ENCODE measurements around the gene EZR.
"Not testable (repeated sequence)": the region's sequence is repeated elsewhere in the genome, so short reads cannot be mapped to it uniquely, and the experiment has no call there.

Gene EZR

GRCh38 chr6:158826819-158827501, 7.8 kb upstream of the EZR start:
- in situ Hi-C loops (cut with MboI; ENCODE audit: low sequenced_read_pairs, unreplicated experiment), result no loop called here
- peak; percentile 52 for DNase-seq (ENCODE audit: low spot score)
- TF ChIP-seq CTCF (IDR thresholded peaks at IDR 0.05; ENCODE audit: borderline replicate concordance, control extremely low read depth, extremely low read depth, insufficient read depth, missing control alignments), result no peak

- no peak for TF ChIP-seq CTCF (IDR thresholded peaks at IDR 0.05; ENCODE audit: borderline replicate concordance, control extremely low read depth, extremely low read depth, insufficient read depth, missing control alignments)
- in situ Hi-C loops (cut with MboI; ENCODE audit: low sequenced_read_pairs, unreplicated experiment), result no loop called here
- DNase-seq (ENCODE audit: low spot score), result no peak
Observed at GRCh38 chr6:158825951-158826306, 6.8 kb upstream of the EZR start.

- in situ Hi-C loops (cut with MboI; ENCODE audit: low sequenced_read_pairs, unreplicated experiment), result no loop called here
- TF ChIP-seq CTCF (IDR thresholded peaks at IDR 0.05; ENCODE audit: borderline replicate concordance, control extremely low read depth, extremely low read depth, insufficient read depth, missing control alignments), result no peak
- DNase-seq (ENCODE audit: low spot score), result no peak
Observed at GRCh38 chr6:158825038-158825950, 6.1 kb upstream of the EZR start.

GRCh38 chr6:158823616-158824015, 4.4 kb upstream of the EZR start:
- DNase-seq (ENCODE audit: low spot score); in situ Hi-C loops (cut with MboI; ENCODE audit: low sequenced_read_pairs, unreplicated experiment): not testable (repeated sequence)

GRCh38 chr6:158819977-158820622, 932 bp upstream of the EZR start:
- TF ChIP-seq CTCF (IDR thresholded peaks at IDR 0.05; ENCODE audit: borderline replicate concordance, control extremely low read depth, extremely low read depth, insufficient read depth, missing control alignments), result no peak
- in situ Hi-C loops (cut with MboI; ENCODE audit: low sequenced_read_pairs, unreplicated experiment), result no loop called here
- DNase-seq (ENCODE audit: low spot score), result no peak

- TF ChIP-seq CTCF (IDR thresholded peaks at IDR 0.05; ENCODE audit: borderline replicate concordance, control extremely low read depth, extremely low read depth, insufficient read depth, missing control alignments), result no peak
- in situ Hi-C loops (cut with MboI; ENCODE audit: low sequenced_read_pairs, unreplicated experiment), result no loop called here
Observed at GRCh38 chr6:158818581-158819212, 471 bp downstream of the EZR start.

More at GRCh38 chr6:158818581-158819212, 471 bp downstream of the EZR start:
- DNase-seq (ENCODE audit: low spot score), result peak; percentile 77
